ENCODE results near the gene ARGLU1.

DNA sequence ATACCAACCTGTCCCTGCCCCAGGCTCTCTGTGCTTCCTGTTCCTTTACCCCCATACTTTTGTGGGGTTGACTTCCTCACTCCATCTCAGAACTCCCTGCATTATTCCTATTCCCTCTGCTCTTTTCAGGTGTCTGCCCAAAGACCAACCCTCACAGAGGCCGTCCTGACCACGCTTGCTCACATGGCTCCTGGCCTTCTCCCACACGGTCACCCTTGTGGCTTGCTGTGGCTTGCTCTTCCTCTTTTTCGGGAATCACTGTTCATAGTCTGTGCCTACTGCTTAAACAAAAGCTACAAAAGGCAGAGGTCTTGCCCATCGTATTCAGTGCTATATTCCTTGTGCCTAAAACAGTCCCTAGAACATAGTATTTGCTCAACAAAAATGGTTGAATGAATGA is 25.2 kb upstream of the ARGLU1 start:
- TF ChIP-seq, protein P1, sequence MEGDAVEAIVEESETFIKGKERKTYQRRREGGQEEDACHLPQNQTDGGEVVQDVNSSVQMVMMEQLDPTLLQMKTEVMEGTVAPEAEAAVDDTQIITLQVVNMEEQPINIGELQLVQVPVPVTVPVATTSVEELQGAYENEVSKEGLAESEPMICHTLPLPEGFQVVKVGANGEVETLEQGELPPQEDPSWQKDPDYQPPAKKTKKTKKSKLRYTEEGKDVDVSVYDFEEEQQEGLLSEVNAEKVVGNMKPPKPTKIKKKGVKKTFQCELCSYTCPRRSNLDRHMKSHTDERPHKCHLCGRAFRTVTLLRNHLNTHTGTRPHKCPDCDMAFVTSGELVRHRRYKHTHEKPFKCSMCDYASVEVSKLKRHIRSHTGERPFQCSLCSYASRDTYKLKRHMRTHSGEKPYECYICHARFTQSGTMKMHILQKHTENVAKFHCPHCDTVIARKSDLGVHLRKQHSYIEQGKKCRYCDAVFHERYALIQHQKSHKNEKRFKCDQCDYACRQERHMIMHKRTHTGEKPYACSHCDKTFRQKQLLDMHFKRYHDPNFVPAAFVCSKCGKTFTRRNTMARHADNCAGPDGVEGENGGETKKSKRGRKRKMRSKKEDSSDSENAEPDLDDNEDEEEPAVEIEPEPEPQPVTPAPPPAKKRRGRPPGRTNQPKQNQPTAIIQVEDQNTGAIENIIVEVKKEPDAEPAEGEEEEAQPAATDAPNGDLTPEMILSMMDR (IDR thresholded peaks at IDR 0.05), result no peak
- no peak for TF ChIP-seq POLR2AphosphoS5 (IDR thresholded peaks at IDR 0.05)
- TF ChIP-seq POLR2A (IDR thresholded peaks at IDR 0.05), result no peak
- TF ChIP-seq EP300 (IDR thresholded peaks at IDR 0.05), result no peak

Data from stomach (tissue), 4 donors.